Neural cell (in vitro differentiated cells): Measurements from ENCODE around the gene ARID1B. TPM values are rescaled to one million over a fixed set of nuclear protein-coding genes. Genes with fewer than 3 reads are reported as not detected.
A peak's percentile ranks its signal among the peaks of the same experiment; 100 is the strongest.

Experiments used
- H2AFZ ChIP-seq: fragments of 200-600, 300-800 bp; sonication (generic), shearing (Covaris generic); 2 replicates; pipeline ENCODE4 v1.6.0; 2014; ENCODE audit warnings: low read depth, mild to moderate bottlenecking, antibody characterized with exemption, low read length, moderate library complexity
- H3F3A ChIP-seq: fragments of 200-600 bp; shearing (Covaris generic); 2 replicates; pipeline ENCODE4 v1.6.1; 2016; ENCODE audit warnings: mild to moderate bottlenecking, moderate library complexity, mixed read lengths, antibody characterized with exemption, low read length; ENCODE audit not compliant: insufficient read depth, poor library complexity, severe bottlenecking
- H3K27ac ChIP-seq: fragments of 200-600, 300-800 bp; sonication (generic), shearing (Covaris generic); 2 replicates; pipeline ENCODE4 v1.5.1; 2014; ENCODE audit warnings: mild to moderate bottlenecking, low read length, moderate library complexity
- H3K27me3 ChIP-seq: fragments of 300-800, 200-600 bp; sonication (generic), shearing (Covaris generic); 2 replicates; pipeline ENCODE4 v1.6.0; 2014; ENCODE audit warnings: mild to moderate bottlenecking, low read depth, low read length, moderate library complexity; ENCODE audit not compliant: insufficient read depth
- H3K36me3 ChIP-seq: fragments of 300-800, 200-600 bp; sonication (generic), shearing (Covaris generic); 2 replicates; pipeline ENCODE4 v1.5.1; 2014; ENCODE audit warnings: mild to moderate bottlenecking, antibody characterized with exemption, low read length, moderate library complexity; ENCODE audit not compliant: insufficient read depth
- H3K4me2 ChIP-seq: fragments of 300-800, 200-600 bp; sonication (generic), shearing (Covaris generic); 2 replicates; pipeline ENCODE4 v1.6.0; 2014; ENCODE audit warnings: mild to moderate bottlenecking, low read length
- H3K4me3 ChIP-seq: fragments of 300-800, 200-600 bp; sonication (generic), shearing (Covaris generic); 2 replicates; pipeline ENCODE4 v1.5.1; 2014; ENCODE audit warnings: mild to moderate bottlenecking, low read length, moderate library complexity
- H3K79me2 ChIP-seq: fragments of 200-600 bp; shearing (Covaris generic); replicated peaks from 2 replicates; pipeline ENCODE4 v1.6.0; 2014; ENCODE audit warnings: mild to moderate bottlenecking, low read length, moderate library complexity; ENCODE audit not compliant: insufficient read depth
- H3K9ac ChIP-seq: fragments of 300-800, 200-600 bp; sonication (generic), shearing (Covaris generic); 2 replicates; pipeline ENCODE4 v1.6.1; 2016; ENCODE audit warnings: mild to moderate bottlenecking, low read length, mixed read lengths
- H3K9me2 ChIP-seq: fragments of 200-600 bp; shearing (Covaris generic); 2 replicates; pipeline ENCODE4 v1.6.1; 2016; ENCODE audit warnings: mild to moderate bottlenecking, low read length, mixed read lengths; ENCODE audit not compliant: insufficient read depth
- H3K9me3 ChIP-seq: fragments of 200-600, 300-800 bp; sonication (generic), shearing (Covaris generic); 2 replicates; pipeline ENCODE4 v1.6.1; 2016; ENCODE audit warnings: mild to moderate bottlenecking, mixed run types, low read length, moderate library complexity, mixed read lengths
- H4K20me1 ChIP-seq: fragments of 200-600 bp; shearing (Covaris generic); 2 replicates; pipeline ENCODE4 v1.6.1; 2016; ENCODE audit warnings: mild to moderate bottlenecking, mixed run types; ENCODE audit not compliant: insufficient read depth
- EP300 ChIP-seq: fragments of 450-650 bp; conservative IDR thresholded peaks from 2 replicates; pipeline ENCODE4 v1.6.1; 2014; ENCODE audit warnings: antibody characterized with exemption, mild to moderate bottlenecking, moderate library complexity; ENCODE audit not compliant: poor library complexity, severe bottlenecking
- EZH2 ChIP-seq: fragments of 200-600, 300-800 bp; shearing (Covaris generic), sonication (generic); IDR thresholded peaks from 2 replicates; pipeline ENCODE4 v1.6.1; 2014; ENCODE audit warnings: antibody characterized with exemption, low read length, borderline replicate concordance, mild to moderate bottlenecking; ENCODE audit not compliant: insufficient read depth, poor library complexity, severe bottlenecking
- MXI1 ChIP-seq: fragments of 450-650 bp; conservative IDR thresholded peaks from 2 replicates; pipeline ENCODE4 v1.6.1; 2014; ENCODE audit warnings: antibody characterized with exemption, mild to moderate bottlenecking; ENCODE audit not compliant: poor library complexity, severe bottlenecking
- POLR2AphosphoS5 ChIP-seq: IDR thresholded peaks from 2 replicates; pipeline ENCODE4 v1.6.1; 2012
- RAD21 ChIP-seq: fragments of 450-650 bp; conservative IDR thresholded peaks from 2 replicates; pipeline ENCODE4 v1.6.1; 2014; ENCODE audit warnings: antibody characterized with exemption, mild to moderate bottlenecking, moderate library complexity
- SMC3 ChIP-seq: fragments of 450-650 bp; conservative IDR thresholded peaks from 2 replicates; pipeline ENCODE4 v1.6.1; 2014; ENCODE audit warnings: antibody characterized with exemption, mild to moderate bottlenecking, moderate library complexity; ENCODE audit not compliant: poor library complexity
- TAF1 ChIP-seq: IDR thresholded peaks from 2 replicates; pipeline ENCODE4 v1.6.1; 2012; ENCODE audit warnings: low read depth
- polyA plus RNA-seq: library from polyadenylated mRNA; depleted of rRNA; stranded (reverse); fragments of >200 nt; gene quantifications from 2 replicates; pipeline ENCODE4 v1.2.3, GENCODE V29; 2014
- TF ChIP-seq, protein P1 (sequence below): IDR thresholded peaks from 2 replicates; pipeline ENCODE4 v1.6.1; 2012; ENCODE audit warnings: borderline replicate concordance
- TF ChIP-seq, protein P2 (sequence below): fragments of 450-650 bp; IDR thresholded peaks from 2 replicates; pipeline ENCODE4 v1.5.1; 2014; ENCODE audit warnings: antibody characterized with exemption, mild to moderate bottlenecking, moderate library complexity; ENCODE audit not compliant: poor library complexity, severe bottlenecking

ARID1B gene
- polyA plus RNA-seq, 1 donor from 2014 or later = 35.0 TPM

DNA sequence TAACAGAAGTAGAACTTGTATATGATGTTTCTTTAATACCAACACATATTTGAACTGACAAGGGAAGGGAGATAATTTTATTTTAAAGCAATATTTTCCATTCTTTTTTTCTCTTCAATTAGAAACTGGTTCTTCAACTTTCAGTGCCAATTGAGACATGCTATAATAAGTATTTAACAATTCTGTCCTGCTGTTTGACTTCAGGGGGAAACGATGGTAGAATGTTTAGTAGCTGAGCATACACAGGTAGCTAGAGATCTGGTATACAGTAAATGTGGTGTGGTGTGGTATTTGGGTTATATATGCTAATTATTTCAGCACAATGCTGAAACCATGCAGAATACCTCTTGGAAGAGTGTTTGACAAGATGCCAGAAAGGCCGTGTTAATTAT lies 156.9 kb downstream of the ARID1B start:
- Histone ChIP-seq H3K27me3 (peaks cover 7% of the 10 kb centered on the region), H3K9me2 (no peaks in the 10 kb centered on the region), H3K27ac (peak overlapping the region; percentile 66), H3F3A (peaks cover 3% of the 10 kb centered on the region), H4K20me1 (peaks cover 3% of the 10 kb centered on the region), H3K36me3 (no peaks in the 10 kb centered on the region), H3K79me2 (peaks cover 20% of the 10 kb centered on the region), H3K4me2 (peak overlapping the region; percentile 6), H3K4me3 (peak overlapping the region; percentile 42), H3K9me3 (no peaks in the 10 kb centered on the region), H2AFZ (no peak overlapping the region), H3K9ac (no peak overlapping the region)
- TF ChIP-seq RAD21 (no peak), POLR2AphosphoS5 (no peak), EZH2 (no peak), MXI1 (no peak), SMC3 (no peak)
- TF ChIP-seq, protein P1, sequence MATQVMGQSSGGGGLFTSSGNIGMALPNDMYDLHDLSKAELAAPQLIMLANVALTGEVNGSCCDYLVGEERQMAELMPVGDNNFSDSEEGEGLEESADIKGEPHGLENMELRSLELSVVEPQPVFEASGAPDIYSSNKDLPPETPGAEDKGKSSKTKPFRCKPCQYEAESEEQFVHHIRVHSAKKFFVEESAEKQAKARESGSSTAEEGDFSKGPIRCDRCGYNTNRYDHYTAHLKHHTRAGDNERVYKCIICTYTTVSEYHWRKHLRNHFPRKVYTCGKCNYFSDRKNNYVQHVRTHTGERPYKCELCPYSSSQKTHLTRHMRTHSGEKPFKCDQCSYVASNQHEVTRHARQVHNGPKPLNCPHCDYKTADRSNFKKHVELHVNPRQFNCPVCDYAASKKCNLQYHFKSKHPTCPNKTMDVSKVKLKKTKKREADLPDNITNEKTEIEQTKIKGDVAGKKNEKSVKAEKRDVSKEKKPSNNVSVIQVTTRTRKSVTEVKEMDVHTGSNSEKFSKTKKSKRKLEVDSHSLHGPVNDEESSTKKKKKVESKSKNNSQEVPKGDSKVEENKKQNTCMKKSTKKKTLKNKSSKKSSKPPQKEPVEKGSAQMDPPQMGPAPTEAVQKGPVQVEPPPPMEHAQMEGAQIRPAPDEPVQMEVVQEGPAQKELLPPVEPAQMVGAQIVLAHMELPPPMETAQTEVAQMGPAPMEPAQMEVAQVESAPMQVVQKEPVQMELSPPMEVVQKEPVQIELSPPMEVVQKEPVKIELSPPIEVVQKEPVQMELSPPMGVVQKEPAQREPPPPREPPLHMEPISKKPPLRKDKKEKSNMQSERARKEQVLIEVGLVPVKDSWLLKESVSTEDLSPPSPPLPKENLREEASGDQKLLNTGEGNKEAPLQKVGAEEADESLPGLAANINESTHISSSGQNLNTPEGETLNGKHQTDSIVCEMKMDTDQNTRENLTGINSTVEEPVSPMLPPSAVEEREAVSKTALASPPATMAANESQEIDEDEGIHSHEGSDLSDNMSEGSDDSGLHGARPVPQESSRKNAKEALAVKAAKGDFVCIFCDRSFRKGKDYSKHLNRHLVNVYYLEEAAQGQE = no peak
- TF ChIP-seq, protein P2, sequence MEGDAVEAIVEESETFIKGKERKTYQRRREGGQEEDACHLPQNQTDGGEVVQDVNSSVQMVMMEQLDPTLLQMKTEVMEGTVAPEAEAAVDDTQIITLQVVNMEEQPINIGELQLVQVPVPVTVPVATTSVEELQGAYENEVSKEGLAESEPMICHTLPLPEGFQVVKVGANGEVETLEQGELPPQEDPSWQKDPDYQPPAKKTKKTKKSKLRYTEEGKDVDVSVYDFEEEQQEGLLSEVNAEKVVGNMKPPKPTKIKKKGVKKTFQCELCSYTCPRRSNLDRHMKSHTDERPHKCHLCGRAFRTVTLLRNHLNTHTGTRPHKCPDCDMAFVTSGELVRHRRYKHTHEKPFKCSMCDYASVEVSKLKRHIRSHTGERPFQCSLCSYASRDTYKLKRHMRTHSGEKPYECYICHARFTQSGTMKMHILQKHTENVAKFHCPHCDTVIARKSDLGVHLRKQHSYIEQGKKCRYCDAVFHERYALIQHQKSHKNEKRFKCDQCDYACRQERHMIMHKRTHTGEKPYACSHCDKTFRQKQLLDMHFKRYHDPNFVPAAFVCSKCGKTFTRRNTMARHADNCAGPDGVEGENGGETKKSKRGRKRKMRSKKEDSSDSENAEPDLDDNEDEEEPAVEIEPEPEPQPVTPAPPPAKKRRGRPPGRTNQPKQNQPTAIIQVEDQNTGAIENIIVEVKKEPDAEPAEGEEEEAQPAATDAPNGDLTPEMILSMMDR = no peak

DNA sequence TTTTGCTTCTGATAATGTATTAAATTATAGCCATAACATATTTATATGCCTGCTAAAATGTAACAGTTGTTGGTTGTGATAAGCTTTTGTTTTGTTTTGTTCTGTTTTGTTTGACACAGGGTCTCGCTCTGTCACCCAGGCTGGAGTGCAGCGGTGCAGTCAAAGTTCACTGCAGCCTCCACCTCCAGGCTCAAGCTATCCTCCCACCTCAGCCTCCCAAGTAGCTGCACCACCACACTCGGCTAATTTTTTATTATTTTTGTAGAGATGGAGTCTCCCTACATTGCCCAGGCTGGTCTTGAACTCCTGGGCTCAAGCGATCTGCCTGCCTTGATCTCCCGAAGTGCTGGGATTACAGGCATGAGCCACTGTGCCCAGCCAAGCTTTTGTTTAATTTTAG lies 157.8 kb downstream of the ARID1B start:
- Histone ChIP-seq H3K79me2 (peaks cover 29% of the 10 kb centered on the region), H3K4me2 (no peak overlapping the region), H3K9ac (no peak overlapping the region), H3K9me3 (no peaks in the 10 kb centered on the region), H3K27me3 (peaks cover 7% of the 10 kb centered on the region), H3K4me3 (no peak overlapping the region), H3F3A (peaks cover 3% of the 10 kb centered on the region), H3K9me2 (no peaks in the 10 kb centered on the region), H4K20me1 (peaks cover 3% of the 10 kb centered on the region), H2AFZ (no peak overlapping the region), H3K27ac (no peak overlapping the region), H3K36me3 (no peaks in the 10 kb centered on the region)
- TF ChIP-seq MXI1 (no peak), EZH2 (no peak), SMC3 (no peak), POLR2AphosphoS5 (no peak), EP300 (no peak), RAD21 (no peak), TAF1 (no peak)
- TF ChIP-seq, protein P2 = no peak
- TF ChIP-seq, protein P1 = no peak
